ENCODE results near the gene MRPL52.

GRCh38 chr14:22875003-22875747, 45.5 kb downstream of the MRPL52 start:
- TF ChIP-seq CTCF (IDR thresholded peaks at IDR 0.05) (no peak), POLR2AphosphoS5 (IDR thresholded peaks at IDR 0.05) (no peak)
